ENCODE data around the gene MED22. TPM values are rescaled to one million over a fixed set of nuclear protein-coding genes. Genes with fewer than 3 reads are reported as not detected.

The MED22 gene
- total RNA-seq, 1 donor from 2014 or later = 35.7 TPM

DNA sequence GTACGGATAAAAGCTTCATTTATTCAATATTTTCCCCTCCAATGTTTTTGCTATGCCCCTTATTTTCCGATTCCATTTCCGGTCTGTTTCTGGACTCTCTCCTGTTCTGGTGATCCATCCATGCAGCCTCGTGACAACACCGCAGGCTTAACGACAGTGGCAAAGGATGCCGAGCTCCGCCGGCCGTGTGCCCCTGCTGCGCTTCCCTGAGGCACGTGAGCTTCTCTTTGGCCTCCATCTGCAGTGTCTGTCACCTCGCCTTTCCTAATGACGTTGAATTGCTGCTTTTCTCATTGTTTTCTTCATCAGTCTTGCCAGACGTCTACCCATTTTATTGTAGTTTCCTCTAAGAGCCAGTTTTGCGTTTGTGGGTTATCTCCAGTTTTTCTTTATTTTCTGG lies 40.6 kb downstream of the MED22 start:
- TF ChIP-seq, protein P1, sequence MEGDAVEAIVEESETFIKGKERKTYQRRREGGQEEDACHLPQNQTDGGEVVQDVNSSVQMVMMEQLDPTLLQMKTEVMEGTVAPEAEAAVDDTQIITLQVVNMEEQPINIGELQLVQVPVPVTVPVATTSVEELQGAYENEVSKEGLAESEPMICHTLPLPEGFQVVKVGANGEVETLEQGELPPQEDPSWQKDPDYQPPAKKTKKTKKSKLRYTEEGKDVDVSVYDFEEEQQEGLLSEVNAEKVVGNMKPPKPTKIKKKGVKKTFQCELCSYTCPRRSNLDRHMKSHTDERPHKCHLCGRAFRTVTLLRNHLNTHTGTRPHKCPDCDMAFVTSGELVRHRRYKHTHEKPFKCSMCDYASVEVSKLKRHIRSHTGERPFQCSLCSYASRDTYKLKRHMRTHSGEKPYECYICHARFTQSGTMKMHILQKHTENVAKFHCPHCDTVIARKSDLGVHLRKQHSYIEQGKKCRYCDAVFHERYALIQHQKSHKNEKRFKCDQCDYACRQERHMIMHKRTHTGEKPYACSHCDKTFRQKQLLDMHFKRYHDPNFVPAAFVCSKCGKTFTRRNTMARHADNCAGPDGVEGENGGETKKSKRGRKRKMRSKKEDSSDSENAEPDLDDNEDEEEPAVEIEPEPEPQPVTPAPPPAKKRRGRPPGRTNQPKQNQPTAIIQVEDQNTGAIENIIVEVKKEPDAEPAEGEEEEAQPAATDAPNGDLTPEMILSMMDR (IDR thresholded peaks at IDR 0.05; ENCODE audit: partially characterized antibody, unreplicated experiment) = no peak
- Mint-ChIP-seq H3K4me3 (ENCODE audit: unreplicated experiment) (no peak overlapping the region), H3K27ac (ENCODE audit: unreplicated experiment) (no peak overlapping the region), H3K9me3 (ENCODE audit: unreplicated experiment) (peaks cover 9% of the 10 kb centered on the region), H3K4me1 (ENCODE audit: low read depth, unreplicated experiment) (peaks cover 14% of the 10 kb centered on the region), H3K36me3 (ENCODE audit: unreplicated experiment) (peaks cover 20% of the 10 kb centered on the region), H3K27me3 (ENCODE audit: unreplicated experiment) (peaks cover 3% of the 10 kb centered on the region)
- DNase-seq = no peak

DNA sequence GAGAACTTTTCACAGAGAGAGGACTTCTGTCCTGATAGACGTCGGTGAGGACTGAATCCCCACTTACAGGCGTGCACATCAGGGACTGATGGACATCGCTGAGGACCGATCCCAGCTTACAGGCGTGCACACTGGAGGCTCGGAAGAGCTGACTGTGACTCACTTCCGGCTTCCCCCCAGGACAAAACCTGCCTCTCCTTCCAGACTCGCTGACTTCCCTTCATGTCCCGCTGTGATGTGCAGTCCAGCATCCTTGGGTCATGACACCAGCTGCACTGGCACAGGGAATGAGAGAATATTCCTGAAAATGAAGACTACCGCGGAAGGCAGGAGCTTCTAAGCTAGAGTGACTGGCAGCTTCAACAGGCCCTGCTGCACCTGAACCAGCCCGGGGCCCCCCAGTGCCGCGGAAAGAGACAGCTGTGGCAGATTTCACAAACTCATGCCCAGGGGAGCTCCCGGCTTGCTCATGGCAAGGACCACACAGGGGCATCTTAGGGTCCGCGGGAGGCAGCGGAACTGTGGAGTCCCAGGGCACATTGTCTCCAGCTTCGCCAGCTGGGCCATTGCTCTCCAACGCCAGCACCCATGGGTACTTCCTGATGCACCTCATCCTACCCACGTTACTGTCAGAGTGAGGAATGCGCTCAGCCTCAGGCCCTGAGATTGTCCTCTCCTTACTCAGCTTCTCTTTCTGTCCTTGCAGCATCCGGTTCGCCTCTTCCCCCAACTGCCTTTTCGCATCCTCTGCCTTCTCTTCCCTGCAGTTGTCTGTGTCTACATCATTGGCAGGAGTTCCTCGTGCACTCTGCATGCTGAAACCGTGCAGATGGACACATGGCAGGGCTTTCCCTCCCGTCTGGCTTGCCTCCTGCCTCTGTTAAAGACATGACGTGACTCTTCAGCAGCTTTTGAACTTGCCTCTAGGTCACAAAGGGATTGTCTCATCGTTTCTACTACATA lies 41.4 kb downstream of the MED22 start:
- no peak for DNase-seq
- Mint-ChIP-seq H3K27ac (ENCODE audit: unreplicated experiment) (peak overlapping the region; percentile 5), H3K36me3 (ENCODE audit: unreplicated experiment) (peaks cover 23% of the 10 kb centered on the region), H3K9me3 (ENCODE audit: unreplicated experiment) (peaks cover 11% of the 10 kb centered on the region), H3K4me1 (ENCODE audit: low read depth, unreplicated experiment) (peaks cover 17% of the 10 kb centered on the region), H3K4me3 (ENCODE audit: unreplicated experiment) (no peak overlapping the region), H3K27me3 (ENCODE audit: unreplicated experiment) (peaks cover 5% of the 10 kb centered on the region)
- TF ChIP-seq, protein P1 (IDR thresholded peaks at IDR 0.05; ENCODE audit: partially characterized antibody, unreplicated experiment) = no peak

DNA sequence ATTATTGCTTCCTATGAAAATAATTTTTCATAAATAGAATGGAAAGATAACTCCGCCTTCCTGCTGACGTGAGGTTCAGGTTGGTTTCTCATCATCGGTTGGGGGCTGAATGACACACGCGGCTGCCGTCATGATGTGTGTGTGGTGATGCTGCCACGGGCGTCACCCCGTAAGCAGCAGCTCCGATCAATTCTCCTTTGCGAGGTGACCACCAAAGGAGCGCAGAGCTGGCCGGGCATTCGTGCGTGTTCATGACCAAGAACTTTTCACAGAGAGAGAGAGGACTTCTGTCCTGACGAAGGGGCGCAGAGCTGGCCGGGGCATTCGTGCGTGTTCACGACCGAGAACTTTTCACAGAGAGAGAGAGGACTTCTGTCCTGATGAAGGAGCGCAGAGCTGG lies 42.2 kb downstream of the MED22 start:
- H3K4me1 Mint-ChIP-seq (ENCODE audit: low read depth, unreplicated experiment) = peaks cover 17% of the 10 kb centered on the region
- H3K4me3 Mint-ChIP-seq (ENCODE audit: unreplicated experiment) = no peak overlapping the region

DNA sequence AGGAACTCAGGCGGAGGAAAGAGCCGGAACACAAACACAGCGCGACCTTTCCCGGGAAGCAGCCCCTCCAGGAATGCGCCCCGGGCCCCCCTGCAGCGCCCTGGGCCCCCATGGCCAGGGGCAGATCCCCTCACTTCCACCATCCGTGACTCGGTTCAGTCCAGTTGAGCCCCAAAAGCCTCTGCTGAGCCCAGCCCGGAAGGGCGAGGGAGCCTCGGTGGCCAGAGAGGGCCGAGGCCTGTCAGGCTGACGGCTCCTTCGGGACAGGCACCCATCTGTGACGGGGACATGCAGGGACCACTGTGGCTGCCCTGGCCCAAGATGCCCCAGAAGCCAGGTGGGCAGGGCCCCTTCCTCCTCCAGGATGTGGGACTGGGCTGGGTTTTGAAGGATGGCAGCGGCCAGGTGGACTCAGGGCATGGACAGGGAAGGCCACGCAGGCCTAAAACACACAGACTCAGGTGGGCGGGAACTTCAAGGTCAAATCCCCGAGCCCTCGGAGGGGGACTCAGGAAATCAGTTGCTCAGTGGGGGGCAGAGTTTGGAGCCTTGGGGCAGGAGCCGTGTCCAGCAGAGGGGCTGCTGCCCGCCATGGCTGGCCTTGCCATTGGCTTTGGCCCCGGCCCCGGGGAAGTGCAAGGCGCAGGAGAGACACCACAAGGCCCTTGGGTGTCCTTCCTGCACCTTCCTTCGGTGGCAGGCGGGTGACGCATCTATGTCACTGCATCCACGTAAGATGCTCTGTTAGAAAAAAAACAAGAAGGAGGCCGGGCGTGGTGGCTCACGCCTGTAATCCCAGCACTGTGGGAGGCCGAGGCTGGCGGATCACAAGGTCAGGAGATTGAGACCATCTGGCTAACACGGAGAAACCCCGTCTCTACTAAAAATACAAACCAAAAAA lies 43.2 kb downstream of the MED22 start:
- TF ChIP-seq, protein P1 (IDR thresholded peaks at IDR 0.05; ENCODE audit: partially characterized antibody, unreplicated experiment) = no peak
- Mint-ChIP-seq H3K36me3 (ENCODE audit: unreplicated experiment) (peaks cover 21% of the 10 kb centered on the region), H3K27me3 (ENCODE audit: unreplicated experiment) (peaks cover 5% of the 10 kb centered on the region), H3K4me3 (ENCODE audit: unreplicated experiment) (no peak overlapping the region), H3K4me1 (ENCODE audit: low read depth, unreplicated experiment) (peaks cover 17% of the 10 kb centered on the region), H3K9me3 (ENCODE audit: unreplicated experiment) (peaks cover 9% of the 10 kb centered on the region), H3K27ac (ENCODE audit: unreplicated experiment) (no peak overlapping the region)
- DNase-seq = no peak

More for the DNA sequence above, 42.2 kb downstream of the MED22 start:
- TF ChIP-seq, protein P1 (IDR thresholded peaks at IDR 0.05; ENCODE audit: partially characterized antibody, unreplicated experiment) = no peak
- Mint-ChIP-seq H3K27ac (ENCODE audit: unreplicated experiment) (no peak overlapping the region), H3K9me3 (ENCODE audit: unreplicated experiment) (peaks cover 11% of the 10 kb centered on the region), H3K36me3 (ENCODE audit: unreplicated experiment) (peaks cover 23% of the 10 kb centered on the region), H3K27me3 (ENCODE audit: unreplicated experiment) (peaks cover 5% of the 10 kb centered on the region)
- DNase-seq = no peak
